Measurements from ENCODE around the gene TMIE.

DNA sequence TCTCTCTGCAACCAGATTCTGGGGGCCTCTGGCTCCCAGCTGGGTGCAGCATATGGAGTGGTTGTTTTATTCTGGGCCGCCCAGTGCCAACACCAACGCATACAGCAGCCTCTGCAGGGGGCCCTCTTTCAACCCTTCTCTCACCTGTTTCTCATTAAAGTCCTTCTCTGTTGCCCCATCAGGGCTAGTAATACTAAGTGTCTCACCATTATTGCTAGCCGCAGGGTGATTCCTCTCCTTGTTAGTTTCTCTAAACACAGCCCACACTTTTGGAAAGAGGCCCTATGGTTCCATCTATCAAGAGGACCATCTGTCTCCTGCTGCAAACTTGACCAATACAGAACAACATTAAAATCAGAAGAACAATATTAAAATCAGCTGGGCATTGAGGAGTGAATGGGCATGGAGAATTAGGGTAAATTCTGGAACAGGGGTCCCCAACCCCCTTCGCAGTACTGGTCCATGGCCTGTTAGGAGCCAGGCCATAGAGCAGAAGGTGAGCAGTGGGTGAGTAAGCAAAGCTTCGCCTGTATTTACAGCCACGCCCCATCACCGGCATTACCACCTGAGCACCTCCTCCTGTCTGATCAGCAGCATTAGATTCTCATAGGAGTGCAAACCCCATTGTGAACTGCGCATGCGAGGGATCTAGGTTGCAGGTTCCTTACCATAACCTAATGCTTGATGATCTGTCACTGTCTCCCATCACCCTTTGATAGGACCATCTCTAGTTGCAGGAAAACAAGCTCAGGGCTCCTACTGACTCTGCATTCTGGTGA lies 44.2 kb upstream of the TMIE start:
- TF ChIP-seq, protein P1, sequence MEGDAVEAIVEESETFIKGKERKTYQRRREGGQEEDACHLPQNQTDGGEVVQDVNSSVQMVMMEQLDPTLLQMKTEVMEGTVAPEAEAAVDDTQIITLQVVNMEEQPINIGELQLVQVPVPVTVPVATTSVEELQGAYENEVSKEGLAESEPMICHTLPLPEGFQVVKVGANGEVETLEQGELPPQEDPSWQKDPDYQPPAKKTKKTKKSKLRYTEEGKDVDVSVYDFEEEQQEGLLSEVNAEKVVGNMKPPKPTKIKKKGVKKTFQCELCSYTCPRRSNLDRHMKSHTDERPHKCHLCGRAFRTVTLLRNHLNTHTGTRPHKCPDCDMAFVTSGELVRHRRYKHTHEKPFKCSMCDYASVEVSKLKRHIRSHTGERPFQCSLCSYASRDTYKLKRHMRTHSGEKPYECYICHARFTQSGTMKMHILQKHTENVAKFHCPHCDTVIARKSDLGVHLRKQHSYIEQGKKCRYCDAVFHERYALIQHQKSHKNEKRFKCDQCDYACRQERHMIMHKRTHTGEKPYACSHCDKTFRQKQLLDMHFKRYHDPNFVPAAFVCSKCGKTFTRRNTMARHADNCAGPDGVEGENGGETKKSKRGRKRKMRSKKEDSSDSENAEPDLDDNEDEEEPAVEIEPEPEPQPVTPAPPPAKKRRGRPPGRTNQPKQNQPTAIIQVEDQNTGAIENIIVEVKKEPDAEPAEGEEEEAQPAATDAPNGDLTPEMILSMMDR (IDR thresholded peaks at IDR 0.05) = no peak
- TF ChIP-seq POLR2A (IDR thresholded peaks at IDR 0.05; ENCODE audit: low read depth) = no peak
